ENCODE measurements around the gene CDA.
A peak's percentile ranks its signal among the peaks of the same experiment; 100 is the strongest.

The CDA gene

GRCh38 chr1:20660847-20661206 lies 71.9 kb downstream of the CDA start (continued):
- TF ChIP-seq PRDM10 (tag by site-specific recombination; IDR thresholded peaks at IDR 0.05), result no peak
- TF ChIP-seq ZNF121 (tag by site-specific recombination; IDR thresholded peaks at IDR 0.05), result no peak
- TF ChIP-seq ZNF488 (tag by site-specific recombination; IDR thresholded peaks at IDR 0.05), result no peak

- Histone ChIP-seq H3K4me3 (ENCODE audit: low read depth, low read length) (peak within 1 kb of the TSS; percentile 81), H3K4me1 (ENCODE audit: control insufficient read depth, insufficient read depth, low read length) (no peaks in the 10 kb centered on the region), H3K36me3 (ENCODE audit: control insufficient read depth in 2 of 2, insufficient read depth in 1 of 2, low read length in 2 of 2) (peaks cover 15 to 37% of the 10 kb centered on the region in 2 experiments), H3K9me3 (ENCODE audit: control insufficient read depth, insufficient read depth, low read depth, low read length) (no peaks in the 10 kb centered on the region), H3K27ac (ENCODE audit: extremely low read depth, low read depth, low read length) (peak within 1 kb of the TSS; percentile 49; the same call in 1 of the 2 replicates)
- POLR2A ChIA-PET, result interaction anchor here (0.5 to 2.4 kb wide), 13 partner anchors 9 to 542 kb away, joined by 3 to 24 read pairs (median 4); partner anchors contain the start of genes HP1BP3 and KIF17
- CTCF ChIA-PET, result interaction anchor here (0.5 to 1.7 kb wide), 4 partner anchors 28 to 572 kb away, joined by 3 to 12 read pairs (median 6); partner anchors contain the start of gene PINK1
- TF ChIP-seq ZXDB (tag by site-specific recombination; IDR thresholded peaks at IDR 0.05) (peak; percentile 51), ZNF513 (tag by site-specific recombination; IDR thresholded peaks at IDR 0.05) (peak; percentile 62; the same call in 1 of the 2 replicates), ZBTB26 (tag by site-specific recombination; optimal IDR thresholded peaks at IDR 0.05) (peak; percentile 88), ZNF654 (tag by site-specific recombination; IDR thresholded peaks at IDR 0.05; ENCODE audit: low read depth) (no peak), ZNF169 (tag by site-specific recombination; IDR thresholded peaks at IDR 0.05) (no peak), ZSCAN5A (tag by site-specific recombination; IDR thresholded peaks at IDR 0.05) (no peak), ZNF580 (tag by site-specific recombination; IDR thresholded peaks at IDR 0.05) (0 out of 2 replicates have a peak, but pooled peaks have one; percentile 73), ZNF843 (tag by site-specific recombination; IDR thresholded peaks at IDR 0.05) (no peak; the same call in 1 of the 2 replicates), ZFHX2 (tag by site-specific recombination; conservative IDR thresholded peaks at IDR 0.05) (peak; percentile 38), BCL6B (tag by site-specific recombination; IDR thresholded peaks at IDR 0.05) (no peak), KLF8 (tag by site-specific recombination; IDR thresholded peaks at IDR 0.05) (no peak), ZIC2 (tag by site-specific recombination; IDR thresholded peaks at IDR 0.05) (peak; percentile 54), ZNF266 (tag by site-specific recombination; IDR thresholded peaks at IDR 0.05; ENCODE audit: low read depth) (no peak), ZNF561 (tag by site-specific recombination; IDR thresholded peaks at IDR 0.05; ENCODE audit: borderline replicate concordance) (no peak), ZNF548 (tag by site-specific recombination; IDR thresholded peaks at IDR 0.05) (no peak), ZNF132 (tag by site-specific recombination; IDR thresholded peaks at IDR 0.05; ENCODE audit: borderline replicate concordance) (no peak), ZEB2 (tag by site-specific recombination; IDR thresholded peaks at IDR 0.05) (peak; percentile 90), ZNF837 (tag by site-specific recombination; IDR thresholded peaks at IDR 0.05) (no peak), ZNF404 (tag by site-specific recombination; IDR thresholded peaks at IDR 0.05) (no peak)
These were observed 72.6 kb downstream of the CDA start, which contains the start of gene DDOST for GRCh38 chr1:20661207-20662109. Gene DDOST (minus strand): TSS chr1:20661369. CDS start chr1:20661350, 19 bp downstream.

All from HEK293 (cell line).